IPS-18a (cell line): ENCODE data around the gene GRM4.

Experiments
- H3K27ac ChIP-seq: one replicate; pipeline ENCODE4 v1.5.1; 2013; ENCODE audit warnings: low read length
- H3K27me3 ChIP-seq: one replicate; pipeline ENCODE4 v1.6.1; 2013; ENCODE audit warnings: mild to moderate bottlenecking, low read length; ENCODE audit not compliant: control insufficient read depth, insufficient read depth
- H3K36me3 ChIP-seq: one replicate; pipeline ENCODE4 v1.6.1; 2013; ENCODE audit warnings: low read depth, low read length; ENCODE audit not compliant: control insufficient read depth
- H3K4me1 ChIP-seq: one replicate; pipeline ENCODE4 v1.6.1; 2013; ENCODE audit warnings: low read depth, low read length; ENCODE audit not compliant: control insufficient read depth
- H3K4me3 ChIP-seq: one replicate; pipeline ENCODE4 v1.5.1; 2013; ENCODE audit warnings: low read length
- H3K9ac ChIP-seq: one replicate; pipeline ENCODE4 v1.6.1; 2013; ENCODE audit warnings: mild to moderate bottlenecking, low read length, moderate library complexity
- H3K9me3 ChIP-seq: one replicate; pipeline ENCODE4 v1.6.1; 2013; ENCODE audit warnings: low read depth, low read length; ENCODE audit not compliant: control insufficient read depth

Gene GRM4

DNA sequence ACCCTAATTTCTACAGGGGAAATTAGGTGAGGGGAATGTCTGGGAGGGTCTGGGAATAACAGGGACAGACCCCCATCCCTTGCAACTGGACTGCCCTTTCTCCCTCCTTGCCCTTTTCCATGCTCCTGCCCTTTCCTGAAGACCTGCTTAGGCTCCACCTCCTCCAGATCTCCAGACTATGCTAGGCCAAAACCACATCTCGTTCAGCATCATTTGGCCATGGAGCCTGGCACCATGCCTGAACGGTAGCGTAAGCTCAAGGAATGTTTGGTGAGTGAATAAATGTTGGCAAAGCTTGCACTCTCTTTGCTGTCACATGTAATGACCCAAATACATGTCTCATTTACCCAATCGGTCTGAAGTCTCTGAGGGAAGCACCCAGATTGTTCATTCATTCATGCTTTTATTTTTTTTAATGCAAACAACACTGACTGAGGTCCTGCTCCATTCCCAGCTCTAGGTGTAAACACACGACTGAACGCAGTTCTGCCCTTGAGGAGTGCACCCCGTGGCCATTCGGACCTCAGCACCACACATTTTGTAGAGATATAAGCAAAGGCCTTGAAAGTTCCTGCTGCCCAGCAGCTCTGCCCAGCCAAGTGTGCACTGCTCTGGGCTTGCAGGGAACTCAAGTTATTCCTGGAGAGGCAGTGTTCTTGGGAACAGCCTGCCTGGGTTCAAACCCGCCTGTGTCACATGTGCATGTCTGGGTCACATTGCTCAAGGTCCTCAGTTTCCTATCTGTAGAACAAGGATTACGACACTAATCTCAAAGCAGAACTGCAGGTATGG is 1.1 kb upstream of the GRM4 start:
- Histone ChIP-seq H3K36me3 (no peaks in the 10 kb centered on the region), H3K9ac (no peak overlapping the region), H3K4me1 (peaks cover 57% of the 10 kb centered on the region), H3K9me3 (no peaks in the 10 kb centered on the region), H3K4me3 (no peak overlapping the region), H3K27me3 (peaks cover 78% of the 10 kb centered on the region), H3K27ac (no peak overlapping the region)

- H3K36me3 ChIP-seq: no peaks in the 10 kb centered on the region
Observed at GRCh38 chr6:34145161-34146020, 496 bp downstream of the GRM4 start.

DNA sequence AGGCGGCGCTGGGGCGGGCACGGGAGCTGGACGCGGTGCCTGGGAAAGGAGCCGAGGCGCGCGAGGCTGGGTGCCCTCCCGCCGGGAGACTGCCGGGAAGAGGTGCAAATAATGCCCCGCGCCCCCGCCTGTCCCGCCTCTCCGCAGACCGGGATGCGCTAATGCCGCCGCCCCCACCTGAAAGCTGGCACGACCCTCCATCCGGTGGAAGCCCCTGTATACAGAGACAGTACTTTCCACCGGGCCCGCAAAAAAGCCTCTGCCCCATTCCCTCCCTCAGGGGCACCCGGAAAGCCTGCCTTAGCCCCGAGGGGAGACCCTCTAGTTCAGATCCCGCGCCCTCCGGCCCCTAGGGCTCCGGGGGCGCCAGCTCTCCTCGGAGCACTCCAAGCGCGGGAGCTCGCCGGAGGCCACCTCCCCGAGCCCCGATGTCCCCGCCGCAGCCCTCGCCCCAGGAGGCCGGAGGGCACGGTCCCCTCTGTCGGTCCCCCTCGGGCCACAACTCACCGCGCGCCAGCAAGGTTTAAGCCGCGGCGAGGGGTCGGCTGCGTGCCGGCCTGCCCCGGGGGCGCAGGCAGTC is 1.2 kb downstream of the GRM4 start:
- Histone ChIP-seq H3K9me3 (no peaks in the 10 kb centered on the region), H3K9ac (no peak overlapping the region), H3K4me3 (peak overlapping the region; percentile 67), H3K27ac (no peak overlapping the region), H3K27me3 (peaks cover 63% of the 10 kb centered on the region), H3K36me3 (no peaks in the 10 kb centered on the region), H3K4me1 (peaks cover 41% of the 10 kb centered on the region)

More at GRCh38 chr6:34145161-34146020, 496 bp downstream of the GRM4 start:
- Histone ChIP-seq H3K27ac (no peak overlapping the region), H3K4me3 (peak overlapping the region; percentile 67), H3K27me3 (peaks cover 67% of the 10 kb centered on the region), H3K4me1 (peaks cover 47% of the 10 kb centered on the region), H3K9me3 (no peaks in the 10 kb centered on the region), H3K9ac (peak overlapping the region; percentile 44)

- Histone ChIP-seq H3K4me3 (peak overlapping the region; percentile 67), H3K27ac (no peak overlapping the region), H3K9ac (no peak overlapping the region)
Observed at GRCh38 chr6:34143884-34144580, 1.9 kb downstream of the GRM4 start.

DNA sequence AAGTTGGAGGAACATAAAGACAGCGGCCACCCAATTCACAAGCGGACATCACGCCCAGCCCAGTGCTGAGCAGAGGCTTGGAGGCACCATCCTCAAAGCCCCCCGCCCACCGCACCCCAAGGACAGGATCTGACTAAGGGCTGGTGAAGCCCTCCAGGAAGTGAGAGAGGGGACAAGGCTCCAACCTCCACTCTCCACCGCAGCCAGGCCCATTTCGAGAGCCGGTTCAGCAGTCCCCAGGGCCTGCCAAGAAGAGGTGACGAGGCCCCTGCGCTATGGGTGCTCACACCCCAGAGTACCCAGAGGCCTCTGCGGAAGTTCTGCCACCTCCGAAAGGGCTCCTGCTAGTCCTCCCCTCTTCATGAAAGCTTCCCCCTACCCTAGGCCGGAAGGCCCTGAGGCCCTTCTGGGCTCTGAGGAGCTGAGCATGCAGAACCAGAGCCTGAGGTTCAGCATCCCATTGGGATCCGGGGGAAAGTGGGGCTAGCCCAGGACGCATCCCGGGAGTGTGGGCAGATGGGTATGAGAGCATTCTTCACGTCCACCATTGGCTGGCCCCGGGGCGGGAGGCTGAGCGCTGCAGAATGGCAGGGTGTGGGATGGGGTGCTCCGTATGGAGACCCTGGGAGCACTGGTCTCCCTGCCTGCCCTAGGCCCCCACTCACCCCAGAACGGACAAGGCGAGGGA is 2.5 kb downstream of the GRM4 start:
- Histone ChIP-seq H3K9me3 (no peaks in the 10 kb centered on the region), H3K27ac (no peak overlapping the region), H3K4me1 (peaks cover 40% of the 10 kb centered on the region), H3K9ac (no peak overlapping the region), H3K36me3 (no peaks in the 10 kb centered on the region), H3K4me3 (peak overlapping the region; percentile 67), H3K27me3 (peaks cover 57% of the 10 kb centered on the region)

More at GRCh38 chr6:34143884-34144580, 1.9 kb downstream of the GRM4 start:
- Histone ChIP-seq H3K9me3 (no peaks in the 10 kb centered on the region), H3K4me1 (peaks cover 40% of the 10 kb centered on the region), H3K27me3 (peaks cover 63% of the 10 kb centered on the region), H3K36me3 (no peaks in the 10 kb centered on the region)

- Histone ChIP-seq H3K27ac (no peak overlapping the region), H3K4me1 (peaks cover 47% of the 10 kb centered on the region), H3K27me3 (peaks cover 51% of the 10 kb centered on the region), H3K9ac (no peak overlapping the region), H3K36me3 (no peaks in the 10 kb centered on the region), H3K4me3 (peak overlapping the region; percentile 24), H3K9me3 (no peaks in the 10 kb centered on the region)
Observed at GRCh38 chr6:34142061-34142998, 3.6 kb downstream of the GRM4 start.

DNA sequence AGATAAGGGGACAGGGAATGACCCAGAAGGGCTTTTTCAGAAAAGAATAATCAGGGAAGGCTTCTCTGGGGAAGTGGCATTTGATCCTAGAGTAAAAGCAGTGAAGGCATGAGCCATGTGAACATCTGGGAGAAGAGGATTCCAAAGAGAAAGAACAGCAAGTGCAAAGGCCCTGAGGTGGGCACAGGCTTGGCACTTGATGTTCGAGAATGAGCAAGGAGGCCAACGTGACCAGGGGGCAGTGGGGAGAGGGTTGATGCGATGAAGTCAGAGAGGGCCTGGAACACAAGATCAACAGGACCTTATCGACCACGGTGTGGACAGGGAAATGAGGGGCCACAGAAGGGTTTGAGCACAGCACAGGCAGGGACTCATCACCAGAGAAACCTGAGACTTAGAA is 5.8 kb downstream of the GRM4 start:
- no peaks in the 10 kb centered on the region for H3K36me3 ChIP-seq
- H3K4me1 ChIP-seq: peaks cover 46% of the 10 kb centered on the region
- H3K9ac ChIP-seq: no peak overlapping the region
- no peak overlapping the region for H3K4me3 ChIP-seq
- H3K9me3 ChIP-seq: no peaks in the 10 kb centered on the region
- H3K27me3 ChIP-seq: peaks cover 29% of the 10 kb centered on the region
- no peak overlapping the region for H3K27ac ChIP-seq

GRCh38 chr6:34138914-34139510 is 6.9 kb downstream of the GRM4 start:
- Histone ChIP-seq H3K4me3 (no peak overlapping the region), H3K4me1 (peaks cover 46% of the 10 kb centered on the region), H3K36me3 (no peaks in the 10 kb centered on the region), H3K9ac (no peak overlapping the region), H3K27me3 (peaks cover 20% of the 10 kb centered on the region), H3K27ac (no peak overlapping the region), H3K9me3 (no peaks in the 10 kb centered on the region)

- Histone ChIP-seq H3K4me3 (no peak overlapping the region), H3K9ac (no peak overlapping the region), H3K4me1 (peaks cover 41% of the 10 kb centered on the region), H3K27me3 (peaks cover 14% of the 10 kb centered on the region), H3K27ac (no peak overlapping the region), H3K9me3 (no peaks in the 10 kb centered on the region), H3K36me3 (no peaks in the 10 kb centered on the region)
Observed at GRCh38 chr6:34138191-34138590, 7.7 kb downstream of the GRM4 start.

DNA sequence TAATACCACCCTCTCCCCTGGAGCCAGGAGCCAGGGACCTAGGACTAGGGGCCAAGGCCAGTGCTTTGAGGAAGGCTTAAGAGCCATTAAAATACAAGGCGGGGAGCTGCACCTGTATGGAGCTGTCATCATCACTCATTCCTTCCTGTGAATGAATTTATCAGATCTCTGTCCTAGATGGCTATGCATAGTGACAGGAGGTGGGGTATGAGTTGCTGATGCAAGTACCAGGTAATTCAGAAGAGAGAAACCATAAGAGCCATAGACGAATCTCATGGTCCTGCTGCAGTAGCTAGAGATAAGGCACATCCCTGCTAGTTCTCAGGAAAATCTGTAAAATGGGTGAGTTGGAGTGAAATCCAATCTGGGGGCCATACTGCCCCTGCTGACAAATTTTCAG is 10.3 kb downstream of the GRM4 start:
- Histone ChIP-seq H3K27ac (no peak overlapping the region), H3K4me3 (no peak overlapping the region), H3K4me1 (peaks cover 50% of the 10 kb centered on the region)

More for the DNA sequence above, 10.3 kb downstream of the GRM4 start:
- no peaks in the 10 kb centered on the region for H3K27me3 ChIP-seq
- no peak overlapping the region for H3K9ac ChIP-seq
- H3K9me3 ChIP-seq: no peaks in the 10 kb centered on the region
- no peaks in the 10 kb centered on the region for H3K36me3 ChIP-seq
